Upper lobe of right lung (tissue), 1 donor: Measurements from ENCODE around the gene POC1A. TPM values are rescaled to one million over a fixed set of nuclear protein-coding genes. Genes with fewer than 3 reads are reported as not detected.
A peak's percentile ranks its signal among the peaks of the same experiment; 100 is the strongest.

Experiments
- ATAC-seq: fragments of 200-7000 bp; cut with Tn5 transposase; one replicate; pipeline ENCODE4 v1.9.1; 2020; ENCODE audit warnings: mild to moderate bottlenecking, moderate library complexity
- DNase-seq: peaks from one replicate; pipeline ENCODE4 v3.0.0-alpha.2; 2020
- H3K27ac ChIP-seq: fragments of 200-600 bp; one replicate; pipeline ENCODE4 v1.8.0; 2022
- H3K27me3 ChIP-seq: fragments of 200-600 bp; one replicate; pipeline ENCODE4 v1.8.0; 2022; ENCODE audit warnings: mild to moderate bottlenecking
- H3K36me3 ChIP-seq: fragments of 200-600 bp; one replicate; pipeline ENCODE4 v1.8.0; 2022
- H3K4me1 ChIP-seq: fragments of 200-600 bp; one replicate; pipeline ENCODE4 v1.8.0; 2022
- H3K4me3 ChIP-seq: fragments of 200-600 bp; one replicate; pipeline ENCODE4 v1.8.0; 2022; ENCODE audit warnings: mild to moderate bottlenecking
- H3K9me3 ChIP-seq: fragments of 200-600 bp; one replicate; pipeline ENCODE4 v1.8.0; 2022
- intact Hi-C: fragments of 100-400 bp; cut with DNase I; formaldehyde crosslinking; loops from one replicate; pipeline ENCODE4 v1.11.0; 2022
- total RNA-seq: library from RNA; stranded (reverse); fragmentation: NEBNext Ultra II Directional; extraction: Animal tissue kit (Norgen Biotek cat#: 25700); gene quantifications from one replicate; pipeline ENCODE4 v1.2.1, GENCODE V29; 2021
- TF ChIP-seq, protein P1 (sequence below): fragments of 200-600 bp; IDR thresholded peaks from one replicate; pipeline ENCODE4 v1.8.0; 2022; ENCODE audit warnings: antibody characterized with exemption
- donor health status: DM: no; HTN: yes; CAD: no; lungs with severe emphysema.

Gene POC1A
- total RNA-seq, 1 donor from 2014 or later, result 2.5 TPM

DNA sequence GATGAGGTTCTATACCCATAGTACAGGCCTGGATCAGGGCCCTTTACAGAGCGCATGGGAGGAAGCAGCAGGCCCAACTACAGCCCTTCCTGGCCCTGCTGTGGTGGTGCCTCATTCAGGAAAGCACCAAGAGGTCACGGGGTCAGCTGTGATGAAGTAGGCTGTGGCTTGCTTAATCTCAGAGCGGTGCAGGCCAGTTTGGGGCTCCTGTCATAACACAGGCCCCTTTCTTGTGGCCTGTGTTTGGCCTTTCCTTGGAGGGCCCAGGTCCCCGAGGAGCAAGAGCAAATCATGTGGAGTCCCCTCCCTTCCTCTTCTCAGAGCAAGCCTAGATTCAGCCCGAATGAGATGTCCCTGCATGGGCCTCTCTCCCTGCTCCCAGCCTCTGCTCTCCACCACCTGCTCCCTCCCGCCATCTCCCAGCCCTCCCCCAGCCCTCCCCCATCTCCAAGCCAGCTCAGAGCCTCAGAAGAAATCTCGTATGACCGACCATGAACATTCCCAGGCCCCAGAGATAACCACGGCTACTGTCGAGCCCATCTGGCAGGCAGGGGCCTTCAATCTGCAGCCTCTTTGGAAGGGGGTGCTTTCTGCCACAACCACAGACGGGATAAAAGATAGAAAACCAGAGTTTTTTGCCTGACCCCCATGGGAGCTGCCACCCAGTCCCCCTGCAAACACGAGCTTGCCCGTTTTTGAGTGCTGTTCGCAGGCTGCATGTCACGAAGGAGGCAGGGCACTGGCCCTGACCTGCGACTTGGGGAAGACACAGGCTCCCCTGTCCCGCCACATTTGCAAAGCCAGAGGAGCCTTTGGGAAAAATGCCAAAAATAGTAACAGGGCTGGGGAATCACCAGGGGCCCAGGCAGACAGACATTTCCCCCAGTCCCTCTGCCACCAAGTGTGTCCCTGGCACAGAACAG is 65.5 kb downstream of the POC1A start:
- H3K4me3 ChIP-seq, result no peak overlapping the region
- intact Hi-C loops, result no loop called here
- no peaks in the 10 kb centered on the region for H3K36me3 ChIP-seq
- no peak overlapping the region for H3K27ac ChIP-seq
- H3K27me3 ChIP-seq, result no peaks in the 10 kb centered on the region
- TF ChIP-seq, protein P1, sequence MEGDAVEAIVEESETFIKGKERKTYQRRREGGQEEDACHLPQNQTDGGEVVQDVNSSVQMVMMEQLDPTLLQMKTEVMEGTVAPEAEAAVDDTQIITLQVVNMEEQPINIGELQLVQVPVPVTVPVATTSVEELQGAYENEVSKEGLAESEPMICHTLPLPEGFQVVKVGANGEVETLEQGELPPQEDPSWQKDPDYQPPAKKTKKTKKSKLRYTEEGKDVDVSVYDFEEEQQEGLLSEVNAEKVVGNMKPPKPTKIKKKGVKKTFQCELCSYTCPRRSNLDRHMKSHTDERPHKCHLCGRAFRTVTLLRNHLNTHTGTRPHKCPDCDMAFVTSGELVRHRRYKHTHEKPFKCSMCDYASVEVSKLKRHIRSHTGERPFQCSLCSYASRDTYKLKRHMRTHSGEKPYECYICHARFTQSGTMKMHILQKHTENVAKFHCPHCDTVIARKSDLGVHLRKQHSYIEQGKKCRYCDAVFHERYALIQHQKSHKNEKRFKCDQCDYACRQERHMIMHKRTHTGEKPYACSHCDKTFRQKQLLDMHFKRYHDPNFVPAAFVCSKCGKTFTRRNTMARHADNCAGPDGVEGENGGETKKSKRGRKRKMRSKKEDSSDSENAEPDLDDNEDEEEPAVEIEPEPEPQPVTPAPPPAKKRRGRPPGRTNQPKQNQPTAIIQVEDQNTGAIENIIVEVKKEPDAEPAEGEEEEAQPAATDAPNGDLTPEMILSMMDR, result no peak
- DNase-seq (peak; percentile 65), ATAC-seq (peak; percentile 58)
- H3K4me1 ChIP-seq, result peaks cover 50% of the 10 kb centered on the region
- no peaks in the 10 kb centered on the region for H3K9me3 ChIP-seq

DNA sequence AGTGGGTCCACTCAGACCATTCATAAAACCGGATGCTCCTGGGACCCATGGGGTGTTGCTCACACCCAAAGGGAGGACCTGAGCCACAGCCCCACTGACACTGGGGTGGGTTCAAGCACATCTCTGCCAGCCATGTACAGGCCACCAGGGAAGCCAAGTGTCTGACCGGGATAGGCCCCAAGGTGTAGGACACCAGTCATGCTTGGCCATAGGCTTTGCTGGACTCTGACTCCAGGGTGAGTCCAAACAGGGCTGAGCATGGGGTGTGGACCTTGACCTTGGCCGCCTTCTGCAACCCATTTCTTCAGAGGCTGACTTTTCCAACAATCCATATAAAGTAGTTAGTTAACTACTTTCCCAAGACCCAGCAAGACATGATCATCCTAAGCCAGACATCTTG is 66.5 kb downstream of the POC1A start:
- intact Hi-C loops, result no loop called here
- H3K4me3 ChIP-seq, result no peak overlapping the region
- DNase-seq, result peak; percentile 29
- no peak overlapping the region for H3K27ac ChIP-seq
- peaks cover 50% of the 10 kb centered on the region for H3K4me1 ChIP-seq
- H3K27me3 ChIP-seq, result no peaks in the 10 kb centered on the region
- no peaks in the 10 kb centered on the region for H3K9me3 ChIP-seq
- no peaks in the 10 kb centered on the region for H3K36me3 ChIP-seq
- no peak for ATAC-seq
- TF ChIP-seq, protein P1, result no peak

DNA sequence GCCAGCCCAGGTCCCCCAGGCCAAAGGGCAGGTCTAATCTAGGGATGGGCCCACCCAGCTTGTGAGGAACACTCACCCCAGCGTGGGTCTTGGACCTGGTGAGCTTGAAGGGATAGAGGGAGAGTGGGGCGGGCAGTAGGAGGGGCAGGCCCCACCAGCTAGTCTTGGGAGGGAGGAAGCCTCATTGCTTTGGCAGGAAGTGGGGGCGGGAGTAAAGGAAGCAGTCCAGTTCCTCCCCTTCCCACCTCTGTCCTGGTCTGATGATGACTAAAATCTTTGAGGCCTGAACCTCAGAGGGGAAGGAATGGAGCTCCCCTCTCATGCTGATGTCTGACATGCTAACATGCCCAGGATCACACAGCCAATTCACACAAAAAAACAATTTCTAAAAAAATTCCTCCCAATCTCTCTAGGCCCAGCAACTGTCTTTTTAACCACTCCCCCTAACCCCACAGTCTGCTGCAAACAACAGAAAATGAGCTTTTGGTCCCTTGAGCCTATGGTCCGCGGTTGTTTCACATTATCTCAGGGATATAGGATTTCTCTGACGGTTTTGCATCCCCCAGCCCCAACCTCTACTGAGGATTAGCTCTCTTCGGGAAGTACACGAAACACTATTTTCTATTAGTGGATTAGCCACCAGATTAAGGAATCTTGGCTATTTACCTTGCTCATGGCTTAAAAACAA is 67.1 kb downstream of the POC1A start:
- H3K4me3 ChIP-seq, result no peak overlapping the region
- H3K36me3 ChIP-seq, result no peaks in the 10 kb centered on the region
- H3K27ac ChIP-seq, result peak overlapping the region; percentile 13
- peak; percentile 61 for ATAC-seq
- intact Hi-C loops, result no loop called here
- TF ChIP-seq, protein P1, result no peak
- H3K4me1 ChIP-seq, result peaks cover 48% of the 10 kb centered on the region
- peak; percentile 69 for DNase-seq
- H3K27me3 ChIP-seq, result no peaks in the 10 kb centered on the region
- H3K9me3 ChIP-seq, result no peaks in the 10 kb centered on the region

DNA sequence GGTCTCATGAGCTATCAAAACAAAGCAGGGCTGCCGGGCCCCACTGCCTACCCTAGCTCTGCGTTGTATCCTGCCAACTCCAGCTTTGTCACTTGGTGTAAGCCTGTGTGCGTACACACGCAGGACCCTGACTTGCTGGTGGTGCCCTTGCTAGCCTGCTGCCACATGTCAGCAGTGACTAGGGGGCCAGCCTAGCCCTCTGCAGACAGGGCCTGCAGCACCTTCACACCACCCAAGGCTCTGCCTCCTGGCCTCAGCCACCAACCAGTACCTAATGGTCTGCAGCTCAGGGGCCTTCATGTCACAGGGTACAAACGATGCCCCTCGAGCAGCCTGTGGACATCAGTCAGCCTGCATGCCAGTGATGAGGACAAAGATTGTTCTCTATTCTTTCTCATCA is 67.8 kb downstream of the POC1A start:
- Histone ChIP-seq H3K36me3 (no peaks in the 10 kb centered on the region), H3K4me3 (no peak overlapping the region), H3K27me3 (no peaks in the 10 kb centered on the region), H3K9me3 (no peaks in the 10 kb centered on the region), H3K27ac (no peak overlapping the region), H3K4me1 (peaks cover 41% of the 10 kb centered on the region)
- TF ChIP-seq, protein P1, result no peak
- peak; percentile 57 for DNase-seq
- intact Hi-C loops, result no loop called here
- ATAC-seq, result no peak

DNA sequence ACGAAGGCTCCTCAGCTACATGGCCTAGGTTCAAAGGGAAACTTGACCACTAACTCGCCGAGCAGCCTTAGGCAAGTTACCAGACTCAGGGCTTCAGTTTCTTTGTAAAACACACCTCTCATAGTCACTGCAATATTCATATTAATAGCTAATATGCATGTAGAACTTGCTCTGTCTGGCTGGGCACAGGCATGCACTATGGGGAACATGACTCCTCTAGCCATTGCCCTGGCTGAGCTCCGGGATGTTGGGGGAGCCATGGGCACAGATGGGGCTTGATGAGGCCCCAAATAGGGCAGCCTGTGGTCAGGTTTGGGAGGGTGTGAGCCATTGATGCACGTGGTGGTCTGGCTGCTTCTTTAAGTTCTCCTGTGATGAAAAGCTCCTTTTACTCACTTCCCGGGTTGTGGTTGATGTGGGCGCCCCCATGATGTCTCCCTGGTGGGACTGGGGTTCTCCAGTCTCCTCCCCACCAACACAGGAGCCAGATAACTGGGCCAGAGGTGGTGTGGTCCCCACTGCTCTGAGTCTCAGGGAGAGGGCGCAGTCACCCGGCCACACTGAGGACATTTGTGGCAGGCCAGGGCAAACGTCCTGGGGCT is 68.4 kb downstream of the POC1A start:
- Histone ChIP-seq H3K36me3 (no peaks in the 10 kb centered on the region), H3K4me3 (no peak overlapping the region), H3K27me3 (no peaks in the 10 kb centered on the region), H3K9me3 (no peaks in the 10 kb centered on the region), H3K4me1 (peaks cover 36% of the 10 kb centered on the region), H3K27ac (no peak overlapping the region)
- intact Hi-C loops, result no loop called here
- ATAC-seq (no peak), DNase-seq (peak; percentile 58)
- TF ChIP-seq, protein P1, result no peak
